ENCODE results near the gene DBN1. TPM values are rescaled to one million over a fixed set of nuclear protein-coding genes. Genes with fewer than 3 reads are reported as not detected.
"Not testable (repeated sequence)": the region's sequence is repeated elsewhere in the genome, so short reads cannot be mapped to it uniquely, and the experiment has no call there.

The DBN1 gene
- total RNA-seq, 2 donors from 2014 or later = 9.3 to 18.8 TPM

DNA sequence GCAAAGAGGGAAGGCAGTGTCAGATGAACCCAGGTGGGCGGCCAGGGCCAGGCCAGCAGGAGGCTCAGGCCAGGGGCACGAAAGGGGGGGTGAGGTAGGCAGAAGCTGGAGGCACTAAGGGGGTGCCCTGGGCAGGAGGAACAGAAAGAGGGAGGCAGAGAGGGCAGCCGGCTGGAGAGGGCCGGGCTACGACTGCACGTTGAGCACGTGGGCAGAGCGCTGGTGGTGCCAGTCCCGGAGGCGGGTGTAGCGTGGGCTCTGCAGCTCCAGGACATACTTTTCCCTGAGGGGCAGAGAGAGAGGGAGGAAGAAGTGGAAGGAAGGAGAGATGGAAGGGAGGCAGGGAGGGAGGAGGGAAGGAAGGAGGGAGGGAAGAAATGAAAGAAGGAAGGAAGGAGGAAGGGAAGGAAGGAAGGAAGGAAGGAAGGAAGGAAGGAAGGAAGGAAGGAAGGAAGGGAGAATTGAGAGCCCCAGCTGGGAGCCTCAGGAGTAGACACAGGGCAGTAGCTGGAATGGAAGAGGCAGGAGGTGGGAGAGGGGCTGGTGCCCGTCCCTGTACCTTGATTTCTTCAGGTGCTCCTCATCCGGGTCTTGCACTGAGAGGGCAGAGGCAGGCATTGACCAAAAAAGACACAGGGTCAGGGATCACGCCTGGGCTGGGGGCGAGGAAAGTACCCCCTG is 17.0 kb upstream of the DBN1 start:
- Histone ChIP-seq H3K27me3 (no peaks in the 10 kb centered on the region), H3K4me3 (no peak overlapping the region), H3K4me1 (peaks cover 5% of the 10 kb centered on the region), H3K27ac (no peak overlapping the region), H3K36me3 (no peaks in the 10 kb centered on the region), H3K9ac (ENCODE audit: low read depth in 2 of 2, low read length in 2 of 2) (no peak overlapping the region), H3K9me3 (no peaks in the 10 kb centered on the region)
- intact Hi-C loops (cut with DNase I) = no loop called here
- TF ChIP-seq, protein P1, sequence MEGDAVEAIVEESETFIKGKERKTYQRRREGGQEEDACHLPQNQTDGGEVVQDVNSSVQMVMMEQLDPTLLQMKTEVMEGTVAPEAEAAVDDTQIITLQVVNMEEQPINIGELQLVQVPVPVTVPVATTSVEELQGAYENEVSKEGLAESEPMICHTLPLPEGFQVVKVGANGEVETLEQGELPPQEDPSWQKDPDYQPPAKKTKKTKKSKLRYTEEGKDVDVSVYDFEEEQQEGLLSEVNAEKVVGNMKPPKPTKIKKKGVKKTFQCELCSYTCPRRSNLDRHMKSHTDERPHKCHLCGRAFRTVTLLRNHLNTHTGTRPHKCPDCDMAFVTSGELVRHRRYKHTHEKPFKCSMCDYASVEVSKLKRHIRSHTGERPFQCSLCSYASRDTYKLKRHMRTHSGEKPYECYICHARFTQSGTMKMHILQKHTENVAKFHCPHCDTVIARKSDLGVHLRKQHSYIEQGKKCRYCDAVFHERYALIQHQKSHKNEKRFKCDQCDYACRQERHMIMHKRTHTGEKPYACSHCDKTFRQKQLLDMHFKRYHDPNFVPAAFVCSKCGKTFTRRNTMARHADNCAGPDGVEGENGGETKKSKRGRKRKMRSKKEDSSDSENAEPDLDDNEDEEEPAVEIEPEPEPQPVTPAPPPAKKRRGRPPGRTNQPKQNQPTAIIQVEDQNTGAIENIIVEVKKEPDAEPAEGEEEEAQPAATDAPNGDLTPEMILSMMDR (IDR thresholded peaks at IDR 0.05) = no peak
- no peak for DNase-seq

DNA sequence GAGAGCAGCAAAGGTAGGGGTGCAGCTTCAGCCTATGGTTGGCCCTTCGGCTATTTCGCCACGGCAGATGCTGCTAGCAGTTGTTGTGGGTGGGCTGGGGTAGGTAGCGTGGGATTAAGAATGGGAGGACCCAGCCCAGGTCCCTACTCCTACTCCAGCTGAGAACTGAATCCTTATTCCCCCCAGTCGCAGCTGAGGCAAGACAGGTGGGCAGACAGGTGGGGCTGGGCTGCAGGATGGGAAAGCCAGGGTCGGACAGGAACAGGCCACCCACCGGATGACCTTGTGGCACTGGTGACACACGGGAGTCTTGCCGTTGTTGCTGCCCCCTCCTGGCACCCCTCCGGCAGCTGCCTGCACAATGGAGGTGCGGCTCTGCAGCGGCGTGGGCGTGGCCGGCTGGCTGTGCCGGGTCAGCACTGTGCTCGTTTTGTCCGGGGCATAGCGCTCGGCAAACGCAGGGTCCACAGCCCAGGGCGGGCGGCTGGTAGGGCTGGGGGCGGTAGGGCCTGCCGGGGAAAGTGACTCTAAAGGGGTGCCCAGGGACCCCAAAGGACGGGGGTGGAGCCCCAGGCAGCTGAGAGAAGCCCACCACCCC is 15.8 kb upstream of the DBN1 start:
- Histone ChIP-seq H3K36me3 (no peaks in the 10 kb centered on the region), H3K4me1 (peaks cover 5% of the 10 kb centered on the region), H3K27me3 (no peaks in the 10 kb centered on the region), H3K27ac (no peak overlapping the region), H3K9ac (ENCODE audit: low read depth in 2 of 2, low read length in 2 of 2) (no peak overlapping the region), H3K4me3 (no peak overlapping the region), H3K9me3 (no peaks in the 10 kb centered on the region)
- intact Hi-C loops (cut with DNase I) = no loop called here
- peak; percentile 62 for DNase-seq
- TF ChIP-seq, protein P1 (IDR thresholded peaks at IDR 0.05) = no peak

DNA sequence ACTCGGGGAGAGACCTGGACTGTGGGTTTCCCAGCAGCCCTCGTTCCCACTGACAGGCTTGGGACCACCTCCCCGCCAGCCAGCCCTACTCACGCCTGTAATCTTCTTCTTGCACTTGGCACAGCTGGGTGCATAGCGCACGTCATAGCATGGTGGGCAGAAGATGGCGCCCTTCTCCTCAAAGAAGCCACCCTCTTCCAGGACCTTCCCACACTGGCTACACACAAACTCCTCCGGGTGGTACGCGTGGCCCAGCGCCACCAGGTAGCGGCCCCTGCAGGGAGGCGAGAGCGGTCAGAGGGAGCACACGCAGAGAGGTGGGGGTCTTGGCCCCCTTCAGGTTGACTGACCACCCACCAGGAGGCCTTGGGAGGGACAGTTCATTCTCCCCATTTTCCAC is 14.5 kb upstream of the DBN1 start:
- DNase-seq = no peak
- no peaks in the 10 kb centered on the region for H3K27me3 ChIP-seq
- no peaks in the 10 kb centered on the region for H3K9me3 ChIP-seq
- no peaks in the 10 kb centered on the region for H3K36me3 ChIP-seq
- intact Hi-C loops (cut with DNase I) = no loop called here
- H3K4me1 ChIP-seq = peaks cover 5% of the 10 kb centered on the region
- TF ChIP-seq, protein P1 (IDR thresholded peaks at IDR 0.05) = no peak
- H3K4me3 ChIP-seq = no peak overlapping the region
- H3K9ac ChIP-seq (ENCODE audit: low read depth in 2 of 2, low read length in 2 of 2) = no peak overlapping the region
- no peak overlapping the region for H3K27ac ChIP-seq

DNA sequence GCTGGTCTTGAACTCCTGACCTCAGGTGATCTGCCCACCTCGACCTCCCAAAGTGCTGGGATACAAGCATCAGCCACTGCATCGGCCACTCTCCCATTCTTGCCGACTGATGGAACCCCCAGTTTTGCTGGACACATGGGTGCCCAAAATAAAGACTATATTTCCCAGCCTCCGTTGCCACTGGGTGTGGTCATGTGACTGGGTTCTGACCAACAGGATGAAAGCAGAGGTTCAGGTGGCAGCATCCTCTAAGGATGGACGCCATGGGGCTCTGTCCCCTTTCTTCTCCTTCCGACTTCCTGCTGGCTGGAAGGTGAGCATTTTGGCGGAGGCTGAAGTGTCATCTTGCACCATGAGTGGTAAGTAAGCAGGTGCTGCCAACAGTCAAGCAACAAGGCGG is 13.7 kb upstream of the DBN1 start:
- no peaks in the 10 kb centered on the region for H3K9me3 ChIP-seq
- TF ChIP-seq, protein P1 (IDR thresholded peaks at IDR 0.05) = no peak
- no peaks in the 10 kb centered on the region for H3K36me3 ChIP-seq
- no peaks in the 10 kb centered on the region for H3K27me3 ChIP-seq
- H3K4me1 ChIP-seq = peaks cover 5% of the 10 kb centered on the region
- H3K27ac ChIP-seq = no peak overlapping the region
- intact Hi-C loops (cut with DNase I) = no loop called here
- DNase-seq = no peak
- H3K4me3 ChIP-seq = no peak overlapping the region
- no peak overlapping the region for H3K9ac ChIP-seq (ENCODE audit: low read depth in 2 of 2, low read length in 2 of 2)

DNA sequence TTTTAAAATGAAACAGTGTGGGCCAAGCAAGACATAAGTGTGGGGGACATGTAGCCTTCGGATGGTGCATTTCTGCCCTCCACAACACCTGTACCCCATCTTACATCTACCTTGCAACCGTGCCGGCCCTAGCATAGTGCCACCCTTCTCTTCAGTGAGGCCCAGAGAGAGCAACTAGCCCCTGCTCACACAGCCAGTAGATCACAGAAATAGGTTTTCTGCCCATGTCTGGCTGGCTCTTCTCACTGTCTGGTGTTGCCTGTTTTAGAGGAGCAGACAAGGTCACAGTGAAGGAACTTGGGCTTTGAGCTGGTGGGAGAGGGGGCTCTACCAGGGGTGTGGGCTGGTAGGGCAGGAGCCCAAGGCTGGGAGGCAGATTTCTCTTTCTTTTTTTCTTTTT is 12.8 kb upstream of the DBN1 start:
- no peak for DNase-seq
- H3K9me3 ChIP-seq = no peaks in the 10 kb centered on the region
- TF ChIP-seq, protein P1 (IDR thresholded peaks at IDR 0.05) = no peak
- H3K27me3 ChIP-seq = no peaks in the 10 kb centered on the region
- no peaks in the 10 kb centered on the region for H3K36me3 ChIP-seq
- H3K27ac ChIP-seq = no peak overlapping the region
- intact Hi-C loops (cut with DNase I) = no loop called here
- no peak overlapping the region for H3K9ac ChIP-seq (ENCODE audit: low read depth in 2 of 2, low read length in 2 of 2)
- H3K4me3 ChIP-seq = no peak overlapping the region
- H3K4me1 ChIP-seq = peaks cover 5% of the 10 kb centered on the region

DNA sequence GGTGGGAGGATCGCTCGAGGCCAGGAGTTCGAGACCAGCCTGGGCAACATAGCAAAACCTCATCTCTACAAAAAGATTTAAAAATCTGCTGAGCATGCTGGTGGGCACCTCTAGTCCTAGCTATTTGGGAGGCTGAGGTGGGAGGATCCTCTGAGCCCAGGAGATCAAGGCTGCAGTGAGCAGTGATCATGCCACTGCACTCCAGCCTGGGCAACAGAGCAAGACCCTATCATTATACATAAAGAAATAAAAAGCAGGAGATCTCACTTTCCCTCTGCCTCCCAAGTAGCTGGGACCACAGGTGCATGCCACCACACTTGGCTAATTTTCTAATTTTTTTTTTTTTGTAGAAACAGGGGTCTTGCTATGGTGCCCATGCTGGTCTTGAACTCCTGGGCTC is 12.3 kb upstream of the DBN1 start:
- H3K36me3 ChIP-seq; DNase-seq; H3K4me1 ChIP-seq; H3K9ac ChIP-seq (ENCODE audit: low read depth in 2 of 2, low read length in 2 of 2); H3K4me3 ChIP-seq; H3K27ac ChIP-seq; intact Hi-C loops (cut with DNase I); H3K9me3 ChIP-seq; H3K27me3 ChIP-seq: not testable (repeated sequence)
